ENCODE data around the gene STXBP5. TPM values are rescaled to one million over a fixed set of nuclear protein-coding genes. Genes with fewer than 3 reads are reported as not detected.

STXBP5 gene
- total and polyA plus RNA-seq, 9 of the 15 experiments (the other 6 are each of a cell fraction or from before 2014, with no cell fraction given) = 23.3 to 172 (median 71.5) TPM

GRCh38 chr6:147397306-147397705 lies 193.1 kb downstream of the STXBP5 start:
- ChIA-PET POLR2A (interaction anchor here (0.6 to 1.7 kb wide), 3 partner anchors 10 to 142 kb away, joined by 3 to 5 read pairs (median 3); no protein-coding TSS in a partner anchor), CTCF (ENCODE audit: low intra/inter-chr PET ratio) (no interaction called here)
- DNase-seq (ENCODE audit: extremely low read depth in 1 of 4, low spot score in 3 of 4) (no peak), FAIRE-seq (no peak), ATAC-seq (no peak)
- no peak overlapping the region for H2AFZ ChIP-seq (ENCODE audit: low read depth, low read length)
- no peaks in the 10 kb centered on the region for H3K4me1 ChIP-seq (replicated peaks in 1 of 2; ENCODE audit: control insufficient read depth in 2 of 2, insufficient read depth in 2 of 2, low read length in 2 of 2)
- no peak overlapping the region for H3K4me2 ChIP-seq (ENCODE audit: insufficient read depth, low read length)
- no TSS peak for BruUV-seq (replicated peaks)
- intact Hi-C loops (cut with micrococcal nuclease) (loop anchor here (10.0 kb wide), 1 partner anchor 257 kb away; no protein-coding TSS in a partner anchor), in situ Hi-C loops (cut with MboI) (no loop called here)
- no peaks in the 10 kb centered on the region for H3K27me3 ChIP-seq (ENCODE audit: control insufficient read depth in 2 of 2, insufficient read depth in 2 of 2, low read length in 2 of 2)
- 0 out of 2 replicates have a peak, but pooled peaks cover 2% of the 10 kb centered on the region for H3K9me3 ChIP-seq (replicated peaks; ENCODE audit: control insufficient read depth, insufficient read depth, low read depth, low read length)
- no peaks in the 10 kb centered on the region for H4K20me1 ChIP-seq (replicated peaks; ENCODE audit: control insufficient read depth, insufficient read depth, low read length)
- H3K9ac ChIP-seq (ENCODE audit: insufficient read depth in 1 of 2, low read depth in 2 of 2, low read length in 2 of 2) = no peak overlapping the region
- no peaks in the 10 kb centered on the region for H3K9me1 ChIP-seq (ENCODE audit: control insufficient read depth, insufficient read depth, low read length)
- H3K36me3 ChIP-seq (ENCODE audit: control insufficient read depth, insufficient read depth, low read length) = no peaks in the 10 kb centered on the region
- H3K4me3 ChIP-seq = no peak overlapping the region
- no peak overlapping the region for H3K27ac ChIP-seq (ENCODE audit: extremely low read depth, low read depth, low read length)
- 10% methylated on average over 3 of the region's 3 CpGs for WGBS (ENCODE audit: insufficient coverage, low coverage, missing lambda C conversion rate)
- no peaks in the 10 kb centered on the region for H3K79me2 ChIP-seq (ENCODE audit: control insufficient read depth, insufficient read depth, low read length)
- TF ChIP-seq POLR2A (conservative IDR thresholded peaks at IDR 0.05) (0 out of 2 replicates have a peak, but pooled peaks have one; percentile 17), MAFG (tag; conservative IDR thresholded peaks at IDR 0.05) (no peak), YY1 (IDR thresholded peaks at IDR 0.05; ENCODE audit: borderline replicate concordance in 1 of 3, control insufficient read depth in 1 of 3, extremely low read depth in 1 of 3, insufficient read depth in 3 of 3, insufficient read length in 1 of 3, insufficient replicate concordance in 2 of 3, low read depth in 1 of 3, low read length in 2 of 3) (no peak)

- CTCF ChIA-PET (ENCODE audit: low intra/inter-chr PET ratio) = no interaction called here
- H2AFZ ChIP-seq (ENCODE audit: low read depth, low read length) = no peak overlapping the region
- no peaks in the 10 kb centered on the region; a peak in 1 of 5 replicates for H3K27me3 ChIP-seq (ENCODE audit: control insufficient read depth in 2 of 2, insufficient read depth in 2 of 2, low read length in 2 of 2)
- FAIRE-seq = no peak
- H3K4me3 ChIP-seq = no peak overlapping the region
- in situ Hi-C loops (cut with MboI) (no loop called here), intact Hi-C loops (cut with micrococcal nuclease) (no loop called here)
- H3K27ac ChIP-seq (ENCODE audit: extremely low read depth, low read depth, low read length) = no peak overlapping the region
- H3K36me3 ChIP-seq (ENCODE audit: control insufficient read depth, insufficient read depth, low read length) = no peaks in the 10 kb centered on the region
- H3K4me2 ChIP-seq (ENCODE audit: insufficient read depth, low read length) = no peak overlapping the region
- POLR2A ChIA-PET = no interaction called here
- no peak overlapping the region for H3K9ac ChIP-seq (ENCODE audit: insufficient read depth in 1 of 2, low read depth in 2 of 2, low read length in 2 of 2)
- no peak for TF ChIP-seq ILF3 (IDR thresholded peaks at IDR 0.05; ENCODE audit: borderline replicate concordance)
- peak; percentile 41; the same call in 1 of the 2 replicates for TF ChIP-seq CEBPZ (IDR thresholded peaks at IDR 0.05; ENCODE audit: borderline replicate concordance, low read depth, low read length)
- TF ChIP-seq ZFP36 (IDR thresholded peaks at IDR 0.05; ENCODE audit: low read depth, low read length, partially characterized antibody) = peak; percentile 89
- TF ChIP-seq NFE2 (IDR thresholded peaks at IDR 0.05; ENCODE audit: low read depth) = no peak
- peak; percentile 33; the same call in 1 of the 2 replicates for TF ChIP-seq CBX5 (IDR thresholded peaks at IDR 0.05; ENCODE audit: borderline replicate concordance, low read depth)
- no peak for DNase-seq (ENCODE audit: extremely low read depth in 1 of 4, low spot score in 3 of 4)
- no peaks in the 10 kb centered on the region for H3K4me1 ChIP-seq (replicated peaks in 1 of 2; ENCODE audit: control insufficient read depth in 2 of 2, insufficient read depth in 2 of 2, low read length in 2 of 2)
- no peaks in the 10 kb centered on the region for H3K9me1 ChIP-seq (ENCODE audit: control insufficient read depth, insufficient read depth, low read length)
- 0 out of 2 replicates have a peak, but pooled peaks cover 2% of the 10 kb centered on the region for H3K9me3 ChIP-seq (replicated peaks; ENCODE audit: control insufficient read depth, insufficient read depth, low read depth, low read length)
- no peaks in the 10 kb centered on the region for H3K79me2 ChIP-seq (ENCODE audit: control insufficient read depth, insufficient read depth, low read length)
- no peak for ATAC-seq
- no TSS peak for BruUV-seq (replicated peaks)
- H4K20me1 ChIP-seq (replicated peaks; ENCODE audit: control insufficient read depth, insufficient read depth, low read length) = no peaks in the 10 kb centered on the region
Measured at GRCh38 chr6:147400968-147401367, 196.8 kb downstream of the STXBP5 start.

Data from K562 (cell line).